Endothelial cell of umbilical vein (primary cell): Measurements from ENCODE around the gene MAS1L. TPM values are rescaled to one million over a fixed set of nuclear protein-coding genes. Genes with fewer than 3 reads are reported as not detected.

ENCODE experiments used
- BruUV-seq: library from RNA; stranded (reverse); fragments of 400-500 nt; replicated peaks from 2 replicates; lab custom pipeline; 2021; lab: Mats Ljungman, UMichigan
- CTCF ChIA-PET: fragments of 300-600, 350-600 bp; sonication (Branson Sonifier 250); formaldehyde crosslinking; loops from one replicate; lab custom pipeline; 2021; ENCODE audit warnings: antibody characterized with exemption, inconsistent platforms; lab: Charles Lee
- POLR2A ChIA-PET: fragments of 300-600, 350-600 bp; sonication (Branson Sonifier 250); formaldehyde crosslinking; loops from one replicate; lab custom pipeline; 2021; ENCODE audit warnings: antibody characterized with exemption, inconsistent platforms; lab: Charles Lee
- DNase-seq: peaks from one replicate; pipeline ENCODE4 v3.0.0-alpha.2; 2011; ENCODE audit warnings: low read depth, low spot score
- FAIRE-seq: peaks from 2 replicates; lab custom pipeline; 2011; peaks lifted over from hg19 to GRCh38; lab: Jason Lieb, UNC
- H2AFZ ChIP-seq: 2 replicates; pipeline ENCODE4 v1.6.0; 2012; ENCODE audit warnings: low read depth, low read length, control low read depth, inconsistent platforms
- H3K27ac ChIP-seq: 2 replicates; pipeline ENCODE4 v1.5.1; 2011; ENCODE audit warnings: low read depth, mild to moderate bottlenecking, control low read depth, low read length, moderate library complexity; ENCODE audit not compliant: insufficient read depth
- H3K27me3 ChIP-seq, 2 experiments: 2 replicates each; pipeline versions ENCODE4 v1.6.0 to v1.6.1; 2011; ENCODE audit warnings: low read length in 2 of 2, mixed read lengths in 1 of 2; ENCODE audit not compliant: control insufficient read depth in 2 of 2, insufficient read depth in 2 of 2
- H3K36me3 ChIP-seq, 2 experiments: 2 replicates in 1 of 2; 3 replicates in 1 of 2; pipeline ENCODE4 v1.5.1; 2011; ENCODE audit warnings: low read length in 2 of 2, mild to moderate bottlenecking in 1 of 2, moderate library complexity in 1 of 2; ENCODE audit not compliant: control insufficient read depth in 2 of 2, insufficient read depth in 2 of 2; ENCODE audit errors: extremely low read depth in 1 of 2
- H3K4me1 ChIP-seq: 3 replicates; pipeline ENCODE4 v1.5.1; 2011; ENCODE audit warnings: mild to moderate bottlenecking, low read length; ENCODE audit not compliant: control insufficient read depth, insufficient read depth; ENCODE audit errors: extremely low read depth
- H3K4me2 ChIP-seq: 2 replicates; pipeline ENCODE4 v1.6.1; 2011; ENCODE audit warnings: low read length, control low read depth, mixed read lengths; ENCODE audit not compliant: insufficient read depth
- H3K4me3 ChIP-seq, 3 experiments: fragments of 200-600 bp in 1 of 3; sonication (generic), shearing (Covaris generic) in 1 of 3; replicated peaks in 1 of 3; 2 replicates each; pipeline ENCODE4 v1.5.1; 2011 to 2016; ENCODE audit warnings: control low read depth in 3 of 3, low read length in 3 of 3, mild to moderate bottlenecking in 2 of 3, inconsistent platforms in 1 of 3, low read depth in 1 of 3, moderate library complexity in 1 of 3; ENCODE audit not compliant: insufficient read depth in 1 of 3
- H3K79me2 ChIP-seq: 2 replicates; pipeline ENCODE4 v1.6.0; 2012; ENCODE audit warnings: low read length, inconsistent platforms; ENCODE audit not compliant: control insufficient read depth, insufficient read depth
- H3K9ac ChIP-seq: replicated peaks from 2 replicates; pipeline ENCODE3; 2011; ENCODE audit warnings: low read length, control low read depth; ENCODE audit not compliant: insufficient read depth; ENCODE audit errors: extremely low read depth
- H3K9me1 ChIP-seq: replicated peaks from 3 replicates; pipeline ENCODE4 v1.6.0; 2011; ENCODE audit warnings: mild to moderate bottlenecking, low read length; ENCODE audit not compliant: control insufficient read depth, insufficient read depth; ENCODE audit errors: extremely low read depth
- H3K9me3 ChIP-seq: replicated peaks from 2 replicates; pipeline ENCODE4 v1.5.1; 2012; ENCODE audit warnings: low read length, inconsistent platforms; ENCODE audit not compliant: control insufficient read depth, insufficient read depth
- H4K20me1 ChIP-seq: replicated peaks from 2 replicates; pipeline ENCODE3; 2011; ENCODE audit warnings: mild to moderate bottlenecking, low read length; ENCODE audit not compliant: control insufficient read depth, insufficient read depth; ENCODE audit errors: extremely low read depth
- CTCF ChIP-seq, 2 donors: IDR thresholded peaks; 1 replicate in 1 of 2; 2 replicates in 1 of 2; pipeline ENCODE4 v1.5.1; 2011; ENCODE audit warnings: low read length in 2 of 2, mild to moderate bottlenecking in 2 of 2, moderate library complexity in 2 of 2, control low read depth in 1 of 2, inconsistent platforms in 1 of 2, low read depth in 1 of 2; ENCODE audit not compliant: insufficient read depth in 1 of 2; ENCODE audit errors: extremely low read depth in 1 of 2
- FOS ChIP-seq: IDR thresholded peaks from 2 replicates; pipeline ENCODE4 v1.6.1; 2011; ENCODE audit warnings: mild to moderate bottlenecking, low read length, moderate library complexity, borderline replicate concordance; ENCODE audit not compliant: insufficient read depth
- GATA2 ChIP-seq: IDR thresholded peaks from 2 replicates; pipeline ENCODE4 v1.7.0; 2011; ENCODE audit warnings: low read depth, mild to moderate bottlenecking, moderate library complexity, mixed read lengths, low read length; ENCODE audit not compliant: insufficient read length, insufficient read depth
- JUN ChIP-seq: IDR thresholded peaks from 2 replicates; pipeline ENCODE4 v1.6.1; 2011; ENCODE audit warnings: borderline replicate concordance, low read depth; ENCODE audit not compliant: insufficient read length, insufficient read depth
- MYC ChIP-seq: IDR thresholded peaks from one replicate; pipeline ENCODE4 v1.6.1; 2011; ENCODE audit warnings: mild to moderate bottlenecking, low read depth, low read length
- POLR2A ChIP-seq: IDR thresholded peaks from 2 replicates; pipeline ENCODE4 v1.6.1; 2012; ENCODE audit warnings: low read depth, mild to moderate bottlenecking, control low read depth, low read length
- POLR2AphosphoS5 ChIP-seq: IDR thresholded peaks from 2 replicates; pipeline ENCODE4 v1.6.1; 2012; ENCODE audit warnings: low read depth, mild to moderate bottlenecking, control low read depth, low read length, moderate library complexity; ENCODE audit not compliant: insufficient read depth
- dilution Hi-C: fragments of 300-500 bp; cut with MboI; formaldehyde crosslinking; loops from one replicate; pipeline ENCODE4 v1.15.0; 2019; ENCODE audit warnings: low sequenced_read_pairs; ENCODE audit not compliant: extremely low pct_ligation_motif_present
- intact Hi-C: fragments of 100-400 bp; cut with micrococcal nuclease; formaldehyde crosslinking; loops from one replicate; pipeline ENCODE4 v1.10.0; 2022
- polyA plus RNA-seq, 4 experiments: library from polyadenylated mRNA; depleted of rRNA in 3 of 4; stranded (reverse) in 3 of 4; unstranded in 1 of 4; fragments of >200 nt; gene quantifications; 2 replicates each; pipeline versions ENCODE4 v1.2.1 to v1.2.3, GENCODE V29; 2011 to 2012; ENCODE audit warnings: missing spikeins in 1 of 4
- total RNA-seq: library from RNA; stranded (reverse); gene quantifications from 2 replicates; pipeline ENCODE4 v1.2.3, GENCODE V29; 2021
- TF ChIP-seq, protein P1 (sequence below): IDR thresholded peaks from 2 replicates; pipeline ENCODE4 v1.6.1; 2011; ENCODE audit not compliant: insufficient read depth, insufficient read length

The MAS1L gene
- total and polyA plus RNA-seq, 2 donors (not counting 3 experiments of a cell fraction or from before 2014, with no cell fraction given), result not detected

DNA sequence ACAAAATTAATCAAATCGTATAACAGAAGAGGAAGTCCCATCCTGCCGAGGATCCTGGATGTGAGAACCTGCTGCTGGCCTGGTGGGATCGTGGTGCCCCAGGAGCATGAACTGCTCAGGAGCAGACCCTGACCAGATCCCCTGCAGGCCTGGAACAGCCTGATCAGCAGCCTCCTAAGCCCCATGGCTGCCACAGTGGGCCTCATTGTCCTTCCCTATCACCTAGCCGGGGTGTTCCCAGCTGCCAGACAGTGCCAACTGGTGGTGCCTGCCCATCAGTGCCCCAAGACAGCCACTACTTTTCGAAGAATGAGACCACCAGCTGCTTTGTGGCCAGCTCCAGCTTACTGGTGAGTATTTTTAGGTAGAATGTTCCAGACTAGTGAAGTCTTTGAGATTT is 19.6 kb upstream of the MAS1L start:
- TF ChIP-seq, protein P1, sequence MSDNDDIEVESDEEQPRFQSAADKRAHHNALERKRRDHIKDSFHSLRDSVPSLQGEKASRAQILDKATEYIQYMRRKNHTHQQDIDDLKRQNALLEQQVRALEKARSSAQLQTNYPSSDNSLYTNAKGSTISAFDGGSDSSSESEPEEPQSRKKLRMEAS, result no peak
- TF ChIP-seq JUN, result no peak
- TF ChIP-seq POLR2AphosphoS5, result no peak
- no peak for TF ChIP-seq POLR2A
- TF ChIP-seq GATA2, result no peak
- TF ChIP-seq MYC, result no peak
- no peak for TF ChIP-seq FOS
- no peak for TF ChIP-seq CTCF (IDR thresholded peaks at IDR 0.05; ENCODE audit: extremely low read depth in 1 of 2, insufficient read depth in 1 of 2, low read depth in 1 of 2, low read length in 2 of 2)
- Histone ChIP-seq H3K79me2 (no peaks in the 10 kb centered on the region), H3K27ac (no peak overlapping the region), H3K9me1 (no peaks in the 10 kb centered on the region), H3K27me3 (no peaks in the 10 kb centered on the region), H3K9me3 (no peaks in the 10 kb centered on the region), H3K4me3 (no peak overlapping the region), H3K36me3 (no peaks in the 10 kb centered on the region), H4K20me1 (no peaks in the 10 kb centered on the region), H3K9ac (no peak overlapping the region), H3K4me1 (no peaks in the 10 kb centered on the region), H2AFZ (no peak overlapping the region), H3K4me2 (no peak overlapping the region)
- CTCF ChIA-PET, result no interaction called here
- DNase-seq (no peak), FAIRE-seq (no peak)
- POLR2A ChIA-PET, result no interaction called here
- intact Hi-C loops (no loop called here), dilution Hi-C loops (no loop called here)
- no TSS peak for BruUV-seq
